Activated CD8-positive, alpha-beta memory T cell treated with anti-CD3 and anti-CD28 coated beads, Interleukin-2, amount 50 U/mL, for 48 hours (primary cell): Measurements from ENCODE around the gene IL34.

Source experiments
- DNase-seq: peaks from one replicate; pipeline ENCODE4 v3.0.0-alpha.2; 2020

The IL34 gene

DNA sequence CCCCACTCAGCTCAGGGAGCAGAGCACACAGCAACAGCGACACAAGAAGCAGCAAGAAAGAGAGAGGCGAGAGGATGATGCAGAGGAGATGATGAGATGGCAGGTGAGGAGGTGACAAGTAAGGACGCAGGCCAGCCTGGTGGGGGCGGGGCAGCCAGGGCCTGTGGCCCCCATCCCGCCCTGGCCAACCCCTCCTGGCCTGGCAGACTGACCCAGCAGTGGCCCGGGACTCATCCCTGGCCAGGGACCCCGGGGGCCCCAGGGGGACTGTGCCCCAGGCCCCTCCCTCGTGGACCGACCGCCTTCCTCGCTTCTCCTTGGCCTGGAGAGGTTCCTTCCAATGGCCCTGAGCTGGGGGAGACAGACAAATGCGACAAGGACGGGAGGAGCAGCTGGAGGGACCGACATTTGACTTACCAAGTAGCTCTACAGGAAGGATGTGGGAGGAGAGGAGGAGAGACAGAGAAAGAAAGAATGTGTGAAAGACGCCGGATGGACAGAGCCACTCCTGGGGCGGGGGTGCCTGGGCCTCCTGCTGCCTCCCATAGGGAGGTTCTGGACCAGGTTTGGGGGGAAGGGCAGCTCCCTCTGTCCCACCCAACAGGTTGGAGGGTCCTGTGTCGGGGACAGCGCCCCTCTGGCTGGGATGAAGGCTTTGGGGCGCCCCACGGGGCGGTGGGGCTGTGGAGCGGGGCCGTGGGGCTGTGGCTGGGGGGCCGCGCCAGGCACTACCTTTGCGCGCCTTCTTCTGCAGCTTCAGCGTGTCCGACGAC lies 32.7 kb downstream of the IL34 start:
- DNase-seq: no peak

DNA sequence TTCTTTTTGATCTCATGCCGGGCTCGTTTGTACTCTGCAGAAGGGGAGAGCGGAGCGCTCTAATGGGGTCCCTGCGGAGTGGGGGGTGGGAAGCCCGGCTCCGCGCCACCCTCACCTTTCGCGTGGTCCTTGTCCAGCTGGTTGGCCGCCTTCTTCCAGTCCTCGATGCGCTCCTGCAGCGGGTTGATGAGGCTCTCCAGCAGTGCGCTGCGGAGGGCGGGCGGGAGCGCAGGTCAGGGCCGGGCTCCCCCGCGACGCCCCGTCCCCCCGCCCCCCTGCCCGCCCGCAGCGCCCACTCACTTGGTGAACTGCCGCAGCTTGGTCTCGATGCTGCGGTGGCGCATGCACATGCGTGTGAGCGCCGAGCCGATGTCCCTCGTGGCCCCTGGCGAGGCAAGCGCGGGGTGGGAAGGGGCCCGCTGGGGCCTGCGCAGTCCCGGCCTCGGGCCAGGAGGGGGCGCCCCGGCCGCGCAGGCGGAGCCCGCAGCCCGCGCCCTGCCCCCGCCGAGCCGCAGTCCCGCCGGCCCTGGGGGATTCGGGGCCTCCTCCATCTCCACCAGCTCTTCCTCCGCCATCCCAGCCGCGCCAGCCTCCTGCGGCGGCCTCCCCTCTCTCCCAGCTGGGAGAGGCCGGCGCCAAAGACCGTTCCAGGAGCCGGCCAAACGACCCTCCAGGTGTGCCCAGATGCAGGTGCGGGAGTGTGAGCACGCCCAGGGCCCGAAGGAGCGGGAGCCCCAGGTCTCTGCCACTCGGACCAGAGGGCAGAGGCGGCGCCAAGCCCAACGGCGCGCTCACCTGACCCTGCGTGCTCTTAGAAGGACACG lies 33.5 kb downstream of the IL34 start:
- DNase-seq: no peak

DNA sequence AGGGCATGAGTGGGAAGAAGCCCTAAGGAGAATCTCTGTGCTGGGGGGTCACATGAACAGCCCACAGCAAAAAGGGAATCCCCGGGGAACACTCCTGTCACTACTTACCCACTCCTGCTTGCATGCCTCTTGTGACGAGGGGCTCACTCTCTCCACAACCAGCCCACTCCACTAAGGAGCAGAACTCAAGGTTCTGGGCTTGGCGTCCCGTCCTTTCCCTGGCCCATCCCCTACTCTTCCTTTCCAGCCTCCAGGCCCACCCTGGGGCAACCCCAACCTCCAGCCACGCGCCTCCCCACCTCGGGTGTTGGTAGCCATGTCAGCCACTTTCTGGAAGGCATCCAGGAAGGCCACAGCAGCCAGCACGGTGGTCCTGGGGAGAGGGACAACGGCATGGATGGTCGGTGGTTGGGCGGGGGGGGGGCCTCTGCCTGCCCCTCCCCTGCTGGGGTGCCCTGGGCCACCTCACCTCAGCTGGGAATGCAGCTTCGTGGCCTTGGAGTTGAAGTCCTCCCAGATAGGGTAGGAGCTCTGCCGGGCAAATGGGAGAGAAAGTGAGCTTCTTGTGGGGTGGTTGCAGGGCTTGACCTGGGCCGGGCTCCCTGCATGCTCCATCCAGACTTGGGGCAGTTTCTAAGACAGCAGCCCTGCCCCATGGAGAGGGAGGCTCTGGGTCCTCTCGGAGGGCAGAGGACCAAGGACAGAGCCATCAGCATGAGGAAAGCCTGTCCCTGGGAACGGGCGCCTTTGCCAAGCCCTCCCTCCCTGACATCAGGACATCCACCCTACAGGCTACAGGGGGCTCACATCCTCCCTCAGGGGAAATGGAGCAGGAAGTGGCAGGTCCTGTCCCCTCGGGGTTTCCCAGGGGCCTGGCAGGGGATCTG lies 34.4 kb downstream of the IL34 start:
- DNase-seq: no peak

DNA sequence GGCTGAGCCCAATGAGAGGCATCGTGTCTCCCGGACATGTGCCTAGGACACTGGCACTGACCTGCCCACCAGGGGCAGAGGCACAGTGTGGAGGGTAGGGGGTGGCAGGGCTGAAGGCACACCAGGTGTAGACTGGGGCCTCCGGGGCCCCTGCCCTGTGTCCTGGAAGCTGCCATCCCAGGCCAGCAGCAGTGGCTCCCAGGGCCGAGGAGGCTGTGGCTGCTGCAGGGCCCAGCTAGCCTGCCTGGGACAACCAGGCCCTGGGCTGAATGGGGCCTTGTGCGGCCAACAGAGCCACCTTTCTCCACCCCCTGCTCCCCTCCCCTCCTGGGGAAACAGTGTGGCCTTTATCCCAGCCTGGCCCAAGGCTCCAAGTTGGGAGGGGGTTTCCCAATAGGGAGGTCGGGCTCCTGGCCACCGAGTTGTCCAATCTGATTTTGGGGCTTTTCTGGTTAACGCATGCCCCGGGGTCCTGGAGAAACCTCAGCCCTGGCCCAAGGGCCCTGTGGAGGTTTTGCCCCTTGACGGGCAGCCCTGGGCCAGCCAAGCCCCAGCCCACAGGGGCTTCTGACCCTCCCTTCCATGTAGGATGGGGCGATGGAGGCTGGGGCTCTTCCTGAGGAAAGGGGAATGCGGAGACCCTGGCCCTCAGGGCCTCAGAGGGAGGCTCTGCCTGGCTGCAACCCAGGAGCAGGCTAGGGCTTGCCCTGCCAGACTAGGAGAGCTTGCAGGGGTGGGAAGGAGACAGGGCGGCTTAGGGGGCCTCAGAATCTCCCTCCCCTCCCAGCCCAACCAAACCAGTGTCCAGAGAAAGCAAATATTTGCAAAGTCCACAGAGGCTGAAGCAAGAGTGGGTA lies 35.3 kb downstream of the IL34 start:
- no peak for DNase-seq

DNA sequence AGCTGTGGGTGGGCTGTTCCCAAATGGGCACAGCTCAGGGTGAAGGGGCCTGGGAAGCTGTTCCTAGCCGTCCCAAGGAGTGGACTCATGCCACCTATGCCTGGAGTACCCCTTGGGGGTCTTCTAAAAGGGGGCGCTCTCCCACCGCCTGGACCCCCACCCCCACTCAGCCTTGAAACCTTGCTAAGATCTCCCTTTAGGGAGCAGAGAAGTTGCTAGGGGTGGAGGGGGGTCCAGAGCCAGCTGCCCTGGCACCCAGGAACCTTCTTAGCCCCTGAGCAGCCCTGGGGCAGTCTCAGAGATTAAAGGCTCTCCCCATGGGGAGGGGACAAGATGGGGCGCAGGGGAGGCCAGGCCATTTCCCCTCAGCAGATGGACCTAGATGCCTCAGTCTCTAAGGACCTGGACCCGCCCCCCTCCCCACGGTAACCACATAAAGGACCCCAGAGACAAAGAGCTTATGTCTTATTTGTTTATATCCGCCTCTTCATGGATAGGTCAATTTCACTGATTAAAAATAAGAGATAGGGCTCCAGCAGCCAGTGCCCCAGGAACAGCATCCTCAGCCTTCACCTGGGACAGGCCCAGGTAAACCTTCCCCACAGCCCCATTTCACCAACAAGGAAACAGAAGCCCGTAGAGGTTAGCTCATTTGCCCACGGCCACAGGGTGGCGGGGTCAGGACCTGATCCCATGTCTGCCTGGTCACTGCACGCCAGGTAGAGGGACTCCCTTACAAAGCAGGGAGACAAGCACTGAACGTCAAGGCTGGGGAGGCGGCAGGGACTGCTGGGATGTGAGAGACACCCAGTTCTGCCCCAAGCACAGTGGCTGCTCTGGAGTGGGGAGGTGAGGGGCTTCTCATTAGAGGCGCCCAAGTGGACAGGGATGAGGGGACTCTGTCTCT lies 36.1 kb downstream of the IL34 start:
- no peak for DNase-seq

DNA sequence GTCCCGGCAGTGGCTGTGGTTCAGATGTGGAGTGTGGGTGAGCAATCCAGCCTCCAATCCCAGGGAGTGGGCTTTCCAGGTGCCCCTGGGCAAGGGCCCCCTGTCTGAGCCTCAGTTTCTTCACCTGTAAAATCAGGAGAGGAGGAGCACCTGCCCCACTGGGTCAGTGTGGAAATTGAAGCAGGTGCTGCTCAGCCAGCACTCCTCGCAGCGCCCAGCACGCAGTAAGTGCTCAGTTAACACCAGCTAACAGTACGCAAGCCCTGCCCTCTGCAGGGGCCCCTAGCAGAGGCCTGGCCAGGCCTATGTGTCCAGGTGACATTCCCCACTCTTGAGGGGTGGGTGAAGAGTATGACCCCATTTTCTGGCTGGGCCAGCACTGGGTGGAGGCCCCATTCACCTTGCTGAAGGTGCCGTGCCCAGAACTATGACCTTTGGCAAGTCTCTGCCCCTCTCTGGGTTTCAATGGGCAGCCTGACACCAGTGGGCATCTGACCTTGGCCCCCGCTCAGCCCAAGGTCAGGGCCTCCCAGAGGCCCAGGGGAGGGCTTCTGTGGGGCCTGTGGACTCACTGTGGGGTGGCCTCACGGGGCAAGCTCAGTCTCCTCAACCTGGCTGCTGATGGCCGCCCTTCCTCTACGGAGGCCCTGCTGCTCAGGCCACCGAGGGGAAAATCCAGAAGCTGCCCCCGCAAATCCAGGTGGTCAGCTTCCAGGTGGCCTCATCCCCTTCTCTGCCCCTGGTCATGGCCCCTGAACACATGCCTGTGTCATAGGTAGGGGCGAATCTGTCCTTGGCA lies 37.0 kb downstream of the IL34 start:
- DNase-seq: no peak

DNA sequence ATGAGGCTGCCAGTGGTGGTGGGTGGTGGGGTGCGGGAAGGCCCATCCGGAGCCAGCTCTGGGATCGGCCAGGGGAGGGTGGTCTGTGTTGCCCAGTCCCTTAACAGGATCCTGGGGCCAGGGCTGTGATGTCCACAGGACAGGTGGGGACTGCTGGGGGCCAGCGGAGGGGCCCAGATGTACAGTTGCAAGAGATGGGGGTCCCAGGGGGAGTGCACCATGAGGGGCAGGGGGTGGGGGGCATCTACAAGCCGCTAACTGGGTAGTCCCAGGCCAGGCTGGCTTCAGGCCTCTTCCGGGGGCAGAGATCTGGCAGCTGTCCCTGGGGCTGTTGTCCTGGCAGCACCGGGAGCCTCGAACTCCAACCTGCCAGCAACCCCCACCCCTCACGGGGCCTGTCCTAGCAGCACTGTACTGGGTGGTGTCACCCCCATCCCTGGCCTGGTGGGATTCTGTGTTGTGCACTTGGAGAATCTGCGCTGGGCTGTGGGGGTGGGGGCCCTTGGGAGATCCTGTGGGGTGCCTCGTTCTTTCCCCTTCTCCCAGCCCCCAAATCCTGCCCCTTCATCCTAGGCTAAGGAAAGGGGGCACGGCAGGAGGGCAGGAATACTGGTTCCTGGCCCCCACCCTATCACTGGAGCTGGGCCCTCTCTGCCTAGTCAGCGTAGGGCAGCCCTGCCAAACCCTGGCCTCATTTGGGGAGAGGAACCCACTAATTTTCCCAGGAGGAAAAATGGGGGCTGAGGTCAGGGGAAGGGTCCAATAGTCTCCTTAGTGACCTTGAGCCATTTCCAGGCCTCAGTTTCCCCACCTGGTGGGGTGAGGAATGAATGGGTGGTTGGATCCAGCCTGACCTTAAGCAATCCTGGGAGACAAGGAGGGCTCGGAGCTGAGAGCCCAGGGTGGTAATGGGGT lies 38.0 kb downstream of the IL34 start:
- DNase-seq: no peak

DNA sequence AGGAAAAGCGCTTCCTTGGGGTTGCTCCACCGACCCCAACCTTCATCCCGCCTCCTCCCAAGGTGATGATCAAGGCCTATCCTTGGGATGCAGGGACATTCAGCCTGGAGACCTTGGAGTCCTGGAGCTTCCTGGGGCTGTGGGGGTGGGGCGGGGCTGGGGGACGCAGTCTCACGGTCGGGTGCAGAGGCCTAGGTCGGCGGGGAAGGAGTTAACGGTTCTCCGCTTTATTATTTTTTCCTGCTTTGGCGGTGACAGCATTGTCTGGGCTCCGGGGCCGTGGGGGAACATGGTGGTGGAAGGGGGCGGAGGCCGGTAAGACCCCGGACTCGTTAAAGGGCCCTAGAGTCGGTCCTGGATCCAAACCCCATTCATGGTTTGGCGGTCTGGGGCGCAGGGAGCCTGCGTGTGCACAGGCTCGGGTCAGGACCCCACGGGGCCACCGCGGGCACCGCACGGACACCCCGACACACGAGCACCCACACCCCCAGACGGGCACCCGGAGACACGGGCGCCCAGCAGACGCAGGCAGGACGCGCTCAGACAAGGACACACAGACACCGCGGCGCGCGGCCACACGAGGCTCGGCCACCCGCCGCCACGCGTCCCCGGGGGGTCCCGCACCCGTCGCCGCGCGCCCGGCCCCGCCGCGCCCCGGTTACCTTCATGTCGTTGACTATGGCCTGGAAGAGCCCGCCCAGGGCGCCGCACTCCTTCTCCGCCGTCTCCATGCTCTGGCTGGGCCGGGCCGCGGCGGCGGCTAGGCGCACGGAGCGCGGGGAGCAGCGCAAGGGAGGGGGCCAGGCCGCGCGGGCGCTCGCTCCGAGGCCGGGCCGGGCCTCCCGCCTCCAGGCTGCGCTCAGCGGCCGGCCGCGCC lies 38.9 kb downstream of the IL34 start:
- no peak for DNase-seq

DNA sequence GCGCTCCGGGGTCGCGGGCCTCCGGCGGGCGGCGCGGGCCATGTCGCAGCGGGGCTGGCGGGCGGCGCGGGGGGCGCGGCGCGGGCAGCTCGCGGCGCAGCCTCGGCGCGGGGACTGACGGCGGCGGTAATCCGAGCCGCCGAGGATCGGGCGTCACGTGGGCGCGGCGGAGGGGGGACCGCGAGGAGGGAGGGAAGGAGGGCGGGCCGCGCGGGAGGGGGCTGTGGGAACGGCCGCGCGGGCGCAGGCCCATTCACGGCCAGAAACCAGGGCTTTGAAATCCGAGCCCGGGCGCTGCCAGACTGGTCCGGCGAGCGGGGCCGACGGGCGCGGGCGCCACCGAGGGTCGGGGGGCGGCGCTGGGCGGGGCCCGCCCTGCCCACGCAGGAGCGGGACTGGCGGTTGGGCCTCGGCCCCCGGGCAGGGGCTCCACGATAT lies 39.6 kb downstream of the IL34 start, which contains the start of gene MTSS2:
MTSS2 (minus strand) TSS at position 116 of the 438 bp plus-strand sequence. CDS start 262 bp downstream, outside the sequence.
- DNase-seq: no peak

DNA sequence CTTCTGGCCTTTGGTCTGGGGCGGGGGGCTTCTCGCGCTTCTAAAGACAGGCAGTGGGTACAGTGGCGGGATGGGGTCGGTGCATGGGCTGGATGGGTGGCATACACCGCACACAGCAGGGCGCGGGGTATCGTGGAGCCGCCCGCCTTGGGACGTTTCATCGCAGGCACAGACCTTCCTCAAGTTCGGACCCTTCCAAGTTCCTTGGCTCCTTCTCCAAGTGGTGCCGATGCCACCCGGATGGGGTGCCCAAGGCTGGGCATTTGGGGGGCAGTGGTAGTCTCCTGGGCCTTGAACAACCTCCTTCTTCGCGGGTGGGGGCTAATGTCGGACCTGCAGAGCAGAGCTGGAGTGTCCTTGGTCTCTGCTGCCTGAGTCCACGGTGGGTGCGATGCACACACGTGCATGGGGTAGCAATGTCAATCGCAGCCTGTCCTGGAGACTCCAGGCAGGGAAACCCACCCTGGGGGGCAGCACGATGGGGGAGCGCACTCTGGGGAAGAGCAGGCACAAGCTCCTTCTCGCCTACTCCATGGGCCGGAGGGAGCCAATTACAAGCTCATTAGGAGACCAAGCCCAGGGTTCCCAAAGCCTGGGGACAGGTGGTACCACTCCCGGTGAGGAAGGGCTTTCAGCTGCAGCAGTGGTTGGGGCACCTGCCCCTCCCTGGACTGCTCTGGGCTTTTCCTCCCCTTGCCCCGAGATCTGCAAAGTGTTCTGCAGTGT lies 40.2 kb downstream of the IL34 start:
- no peak for DNase-seq

DNA sequence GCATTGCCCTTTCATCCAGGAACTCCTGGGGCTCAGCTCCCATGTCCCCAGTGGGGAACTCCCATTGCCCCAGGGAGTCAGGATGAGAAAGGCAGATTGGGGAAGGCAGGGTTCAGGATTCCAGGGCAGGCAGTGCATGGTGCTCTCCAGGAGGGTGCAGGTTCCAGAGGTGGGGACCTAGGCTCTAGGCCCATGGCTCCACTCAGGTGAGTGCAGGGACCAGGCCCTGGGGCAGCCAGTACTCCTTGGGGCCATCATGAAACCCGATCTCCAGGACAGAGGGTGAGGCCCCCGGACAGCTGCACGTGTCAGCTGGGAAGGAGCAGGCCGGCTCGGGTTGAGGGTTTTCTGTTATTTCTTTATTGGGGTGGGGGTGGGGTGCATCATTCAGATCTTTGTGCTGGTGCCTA lies 40.7 kb downstream of the IL34 start:
- DNase-seq: no peak

DNA sequence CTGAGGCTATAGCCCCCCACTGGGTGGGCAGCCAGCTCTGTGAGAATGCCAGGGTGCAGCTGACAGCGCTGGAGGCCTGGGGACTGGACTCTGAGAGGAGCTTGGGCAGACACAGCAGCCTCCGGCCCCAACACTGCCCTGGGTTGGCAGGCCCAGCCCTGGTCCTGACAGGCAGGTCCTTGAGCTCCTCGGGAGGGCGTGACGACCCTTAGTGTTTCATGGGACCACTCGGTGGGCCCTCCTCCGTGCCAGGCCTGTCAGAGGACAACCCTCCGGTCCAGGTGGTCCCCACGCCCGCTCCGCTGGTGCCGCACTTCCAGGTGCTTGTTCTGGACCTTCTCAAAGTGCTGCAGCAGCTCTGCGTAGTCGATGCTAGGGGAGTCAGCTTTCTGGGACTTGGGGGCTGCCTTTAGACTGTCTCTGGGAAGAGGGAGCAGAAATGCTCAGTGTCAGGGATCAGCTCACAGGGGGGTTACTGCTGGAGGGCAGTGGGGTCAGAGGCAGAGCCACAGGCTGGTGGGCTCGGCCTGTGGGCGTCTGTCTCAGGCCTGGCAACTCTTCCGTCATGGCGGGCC lies 41.4 kb downstream of the IL34 start:
- no peak for DNase-seq

DNA sequence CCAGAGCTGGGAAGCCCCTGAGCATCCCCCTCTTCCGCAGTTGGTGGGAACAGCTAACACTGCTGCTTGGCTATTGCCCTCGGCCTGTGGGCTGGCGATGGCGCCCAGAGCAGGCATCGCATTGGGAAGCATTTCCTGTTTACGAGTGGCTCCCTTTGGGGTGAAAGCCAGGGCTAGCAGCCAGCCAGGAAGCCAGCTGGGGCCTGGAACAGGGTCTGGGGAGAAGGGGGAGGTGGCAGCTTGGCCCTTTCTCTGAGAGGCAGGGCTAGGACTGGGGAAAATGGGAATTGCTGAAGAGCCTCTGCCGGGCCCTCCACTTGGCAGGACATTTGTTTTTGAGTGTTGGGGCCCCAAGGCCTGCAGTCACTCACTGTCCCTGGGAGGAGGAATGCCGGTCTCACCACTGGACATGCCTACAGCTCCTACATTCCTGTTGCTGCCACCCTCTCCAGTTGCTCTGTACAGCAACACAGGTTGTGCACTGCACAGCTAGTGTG lies 41.9 kb downstream of the IL34 start:
- no peak for DNase-seq

DNA sequence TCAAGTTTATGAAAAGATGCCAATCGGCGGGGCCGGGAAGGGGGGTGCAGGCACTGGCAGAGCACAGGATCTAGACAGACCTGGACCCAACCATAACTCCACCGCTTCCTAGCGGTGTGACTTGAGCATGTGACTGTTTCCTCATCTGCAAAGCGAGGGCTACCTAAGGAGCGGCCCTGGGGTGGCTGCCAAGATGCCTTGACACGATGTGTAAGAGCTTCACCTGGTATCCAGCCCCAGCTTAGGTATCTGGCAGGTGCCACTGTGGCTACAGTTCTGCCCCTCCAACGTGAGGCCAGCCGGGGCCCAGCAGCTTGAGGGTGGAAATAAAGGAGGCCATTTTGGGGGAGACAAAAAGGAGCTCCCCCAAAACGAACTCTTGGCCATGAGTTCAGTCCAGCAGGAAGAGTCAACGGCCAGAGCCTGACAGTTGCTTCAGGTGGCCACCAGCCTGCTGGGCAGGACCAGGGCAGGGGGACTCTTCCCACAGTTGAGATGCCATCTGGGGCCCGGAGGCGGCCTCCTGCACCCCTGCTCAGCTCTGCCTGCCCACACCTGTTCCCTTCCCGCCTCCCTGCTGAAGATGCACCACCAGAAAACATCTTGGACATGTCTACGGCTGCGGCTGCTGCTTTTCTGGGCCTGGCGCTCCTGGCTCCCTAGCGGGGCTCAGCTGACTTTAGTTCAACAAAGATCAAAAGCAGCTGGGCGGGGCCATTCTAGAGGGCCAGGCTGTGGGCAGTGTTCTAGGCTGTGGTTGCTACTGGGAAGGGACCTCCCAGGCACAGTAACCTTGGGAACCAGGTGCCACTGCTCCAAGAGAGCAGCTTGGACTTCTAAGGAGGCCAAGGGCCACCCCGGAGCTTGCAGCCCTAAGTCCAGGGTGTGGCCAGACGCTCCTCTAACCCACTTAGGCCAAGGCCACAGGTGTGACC lies 42.9 kb downstream of the IL34 start:
- no peak for DNase-seq
